SHP77 (cell line): ENCODE results near the gene CDH20.
"Not testable (repeated sequence)": the region's sequence is repeated elsewhere in the genome, so short reads cannot be mapped to it uniquely, and the experiment has no call there.

Experiments
- DNase-seq, 2 experiments: peaks; one replicate each; lab custom pipeline; 2025; lab: John Stamatoyannopoulos, UW

Gene CDH20

GRCh38 chr18:61348230-61348629 is 15.0 kb downstream of the CDH20 start:
- no peak for DNase-seq

GRCh38 chr18:61350578-61350977 is 17.3 kb downstream of the CDH20 start:
- no peak for DNase-seq

- DNase-seq: no peak
These were observed 18.8 kb downstream of the CDH20 start for GRCh38 chr18:61352059-61352458.

- DNase-seq: no peak
These were observed 19.4 kb downstream of the CDH20 start for GRCh38 chr18:61352611-61353010.

- no peak for DNase-seq
These were observed 27.5 kb downstream of the CDH20 start for GRCh38 chr18:61360404-61361383.

GRCh38 chr18:61362511-61362910 is 29.3 kb downstream of the CDH20 start:
- DNase-seq: no peak

- DNase-seq: no peak
These were observed 31.7 kb downstream of the CDH20 start for GRCh38 chr18:61364953-61365352.

GRCh38 chr18:61368001-61368400 is 34.8 kb downstream of the CDH20 start:
- no peak for DNase-seq

GRCh38 chr18:61369671-61370070 is 36.4 kb downstream of the CDH20 start:
- DNase-seq: not testable (repeated sequence)

- DNase-seq: no peak
These were observed 37.9 kb downstream of the CDH20 start for GRCh38 chr18:61371111-61371510.

- no peak for DNase-seq
These were observed 46.6 kb downstream of the CDH20 start for GRCh38 chr18:61379827-61380226.

GRCh38 chr18:61388010-61388409 is 54.8 kb downstream of the CDH20 start:
- no peak for DNase-seq

- no peak for DNase-seq
These were observed 61.8 kb downstream of the CDH20 start for GRCh38 chr18:61394983-61395382.

- no peak for DNase-seq
These were observed 64.0 kb downstream of the CDH20 start for GRCh38 chr18:61397222-61397621.

- no peak for DNase-seq
These were observed 65.9 kb downstream of the CDH20 start for GRCh38 chr18:61398961-61399705.

- no peak for DNase-seq
These were observed 66.9 kb downstream of the CDH20 start for GRCh38 chr18:61400016-61400635.

GRCh38 chr18:61400716-61401115 is 67.5 kb downstream of the CDH20 start:
- DNase-seq: no peak

- no peak for DNase-seq
These were observed 69.5 kb downstream of the CDH20 start for GRCh38 chr18:61402726-61403125.

GRCh38 chr18:61413396-61413795 is 80.2 kb downstream of the CDH20 start:
- DNase-seq: no peak

GRCh38 chr18:61414086-61414485 is 80.9 kb downstream of the CDH20 start:
- no peak for DNase-seq

GRCh38 chr18:61419763-61420162 is 86.5 kb downstream of the CDH20 start:
- no peak for DNase-seq

- no peak for DNase-seq
These were observed 87.1 kb downstream of the CDH20 start for GRCh38 chr18:61420218-61420885.
